Limb (tissue), 2 donors: Measurements from ENCODE around the gene MEF2A.

Experiments used
- DNase-seq, 2 donors: peaks; one replicate each; pipeline ENCODE4 v3.0.0-alpha.2; 2016; ENCODE audit errors: extremely low spot score in 2 of 2

MEF2A gene

DNA sequence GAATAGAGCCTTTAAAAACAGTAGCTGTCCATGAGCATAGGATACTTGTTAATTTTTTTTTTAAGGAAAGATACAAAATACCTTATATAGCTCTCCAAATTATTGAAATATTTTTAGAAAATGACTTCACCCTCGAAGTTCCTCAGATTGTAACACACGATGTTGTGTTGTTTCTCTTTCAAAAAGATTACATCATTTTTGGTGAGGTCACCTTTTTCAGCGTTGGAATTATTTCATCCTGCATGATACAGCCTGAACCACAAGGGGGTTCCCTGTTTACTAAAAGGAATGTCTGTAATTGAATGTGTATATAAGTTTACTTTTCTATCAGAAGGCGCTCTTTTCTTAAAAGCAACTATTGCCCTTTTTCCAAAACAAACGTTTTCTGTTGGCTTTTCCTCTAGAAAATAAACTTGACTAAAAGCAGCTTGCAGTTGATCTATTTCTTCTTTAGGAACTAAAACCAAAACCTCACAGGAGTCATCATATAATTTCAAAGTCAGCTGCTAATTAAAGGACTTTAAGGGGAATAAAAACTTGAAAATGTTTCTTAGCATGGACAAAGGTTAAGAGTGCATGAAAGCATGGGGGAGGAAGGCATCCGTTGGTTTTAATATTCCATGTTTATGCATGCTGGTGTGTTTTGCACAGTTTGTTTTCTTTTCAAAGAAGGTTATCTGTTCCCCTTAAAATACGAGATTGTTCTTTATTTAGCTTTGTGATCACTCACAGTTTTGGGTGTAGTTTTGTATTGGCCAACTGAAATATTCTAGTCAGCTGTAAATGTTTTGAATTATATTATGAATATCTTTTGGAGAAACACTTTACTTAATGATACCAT, 138.0 kb downstream of the MEF2A start:
- DNase-seq = peak in 1 of 2 donors; percentile 67

DNA sequence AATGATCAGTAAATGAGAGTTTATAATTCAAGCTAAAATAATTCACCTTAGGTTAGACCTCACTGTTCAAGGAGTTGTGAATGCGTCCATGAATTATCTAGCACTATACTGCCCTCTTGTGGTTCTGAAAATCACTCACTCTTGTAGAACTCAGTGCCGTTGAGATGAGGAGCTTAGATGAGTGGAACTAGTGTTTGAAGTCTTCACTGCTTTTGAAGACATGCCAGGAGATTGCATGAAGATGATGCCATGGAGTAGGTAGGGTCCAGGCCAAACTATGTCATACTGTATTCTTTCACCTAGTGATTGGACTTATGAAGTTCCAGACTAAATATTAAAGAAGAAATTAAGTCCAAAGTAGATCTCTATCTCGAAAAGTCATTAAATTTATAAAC, 138.7 kb downstream of the MEF2A start:
- DNase-seq = peak in 1 of 2 donors; percentile 90

DNA sequence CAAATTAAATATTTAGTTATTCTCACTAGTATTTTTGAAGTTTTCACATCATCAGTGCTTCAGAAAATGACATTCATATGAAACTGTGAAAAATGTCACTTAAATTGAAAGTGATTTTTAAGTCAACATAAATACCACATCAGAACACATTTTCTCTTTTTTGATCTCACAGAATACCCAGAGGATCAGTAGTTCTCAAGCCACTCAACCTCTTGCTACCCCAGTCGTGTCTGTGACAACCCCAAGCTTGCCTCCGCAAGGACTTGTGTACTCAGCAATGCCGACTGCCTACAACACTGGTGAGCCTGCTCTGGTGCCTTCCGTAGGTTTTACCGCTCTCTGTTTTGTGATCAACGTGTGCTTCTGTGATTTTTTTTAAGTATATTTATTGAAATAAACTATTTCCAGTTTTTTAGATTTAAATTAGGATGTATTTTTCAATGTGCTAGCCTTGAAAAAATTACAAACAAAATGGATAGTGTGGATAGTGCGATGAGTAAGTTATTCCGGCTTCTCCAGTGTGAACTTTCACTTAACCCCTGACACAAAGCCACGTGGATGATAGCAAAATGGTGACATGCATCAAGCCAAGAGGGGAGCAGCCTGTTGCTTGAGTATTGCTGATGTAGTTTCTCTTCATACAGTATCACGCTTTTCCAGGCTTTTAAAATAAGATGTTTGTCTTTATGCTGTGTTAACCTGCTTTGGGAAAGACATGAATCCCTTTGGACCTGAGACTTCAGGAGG, 140.9 kb downstream of the MEF2A start:
- DNase-seq = no peak

- peak in 1 of 2 donors; percentile 68 for DNase-seq
Measured at GRCh38 chr15:99707473-99708270, 141.9 kb downstream of the MEF2A start.

GRCh38 chr15:99708563-99708962, 142.8 kb downstream of the MEF2A start:
- no peak for DNase-seq

GRCh38 chr15:99709243-99709986, 143.6 kb downstream of the MEF2A start:
- no peak for DNase-seq

DNA sequence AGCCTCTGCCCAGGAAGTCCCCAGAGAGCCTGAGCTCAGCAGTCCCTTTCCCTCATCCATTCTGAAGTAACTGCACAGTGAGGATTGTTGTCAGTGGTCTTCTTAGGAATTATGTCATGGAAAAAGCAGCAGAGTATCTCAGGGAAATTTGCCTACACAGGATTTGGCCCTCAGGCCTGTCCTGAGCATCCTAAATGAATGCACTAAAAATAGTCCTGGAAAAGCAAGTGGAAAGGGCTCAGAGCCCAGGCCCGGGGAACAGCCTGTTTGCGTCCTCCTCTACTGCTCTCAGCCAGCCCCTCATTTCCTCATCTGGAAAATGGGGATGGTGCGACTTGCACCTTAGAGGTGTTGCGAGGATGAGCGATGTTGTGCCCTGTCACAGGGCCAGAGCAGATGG, 145.8 kb downstream of the MEF2A start:
- peak in 1 of 2 donors; percentile 19 for DNase-seq

- no peak for DNase-seq
Measured at GRCh38 chr15:99712415-99712814, 146.6 kb downstream of the MEF2A start.

GRCh38 chr15:99716540-99717095, 150.8 kb downstream of the MEF2A start:
- DNase-seq = no peak

DNA sequence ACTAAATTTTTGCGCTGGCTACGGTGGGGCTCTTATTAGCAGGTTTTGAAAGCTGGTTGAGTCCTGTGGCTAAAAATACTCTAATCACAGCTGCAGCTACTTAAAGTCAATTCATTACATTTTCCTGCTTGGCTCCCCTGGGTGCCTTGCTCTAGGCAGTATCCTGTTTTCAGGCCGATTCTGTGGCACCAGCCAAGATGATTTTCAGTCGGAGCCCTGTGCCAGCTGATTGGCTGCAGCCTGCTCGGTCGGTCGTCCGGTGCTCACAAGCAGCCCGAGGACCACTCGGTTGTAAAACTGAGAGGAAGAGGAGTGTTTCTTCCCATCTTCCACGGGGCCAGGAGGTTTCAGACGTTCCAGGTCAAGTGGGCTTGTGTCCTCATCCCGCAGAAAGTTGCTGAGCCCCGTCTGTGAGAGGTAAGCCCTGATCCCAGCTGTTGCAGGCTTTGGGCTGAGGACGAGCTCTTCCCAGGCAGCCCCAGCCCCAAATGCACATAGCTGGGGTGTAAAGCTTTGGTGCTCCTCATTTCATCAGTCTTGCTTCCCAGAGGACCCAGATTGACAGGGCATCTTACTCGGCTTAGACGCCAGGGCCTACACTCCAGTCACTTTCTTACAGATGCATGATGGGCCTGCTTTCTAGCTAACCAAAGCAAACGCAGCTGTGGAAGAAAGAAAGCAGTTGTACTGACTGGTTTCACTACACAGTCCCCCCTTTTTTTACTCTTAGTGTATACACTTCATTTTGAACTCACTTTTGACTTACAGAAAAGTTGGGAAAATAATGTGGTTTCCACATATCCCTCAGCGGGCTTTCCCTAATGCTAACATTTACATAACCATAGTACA, 151.6 kb downstream of the MEF2A start:
- DNase-seq = peak; percentile 59 to 74

DNA sequence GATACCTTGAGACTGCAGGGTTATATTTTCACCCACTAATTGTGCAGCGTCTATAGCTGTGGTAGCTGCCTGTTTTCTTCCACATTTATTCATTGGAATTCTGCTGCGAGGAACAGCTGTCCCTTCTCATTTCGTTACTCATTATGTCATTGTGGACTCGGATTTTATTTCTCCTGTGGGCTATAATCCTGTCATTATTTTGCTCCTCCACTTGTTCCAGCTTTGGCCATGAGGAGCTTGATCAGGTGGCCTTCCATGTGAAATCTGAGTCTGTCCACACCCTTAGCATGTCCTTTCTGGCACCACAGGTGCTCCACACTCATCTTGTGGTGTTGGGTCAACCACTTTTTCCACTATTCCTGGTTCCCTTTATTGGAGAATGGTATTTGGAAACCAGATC, 152.6 kb downstream of the MEF2A start:
- DNase-seq = peak in 1 of 2 donors; percentile 16

- DNase-seq = no peak
Measured at GRCh38 chr15:99719096-99719541, 153.3 kb downstream of the MEF2A start.

DNA sequence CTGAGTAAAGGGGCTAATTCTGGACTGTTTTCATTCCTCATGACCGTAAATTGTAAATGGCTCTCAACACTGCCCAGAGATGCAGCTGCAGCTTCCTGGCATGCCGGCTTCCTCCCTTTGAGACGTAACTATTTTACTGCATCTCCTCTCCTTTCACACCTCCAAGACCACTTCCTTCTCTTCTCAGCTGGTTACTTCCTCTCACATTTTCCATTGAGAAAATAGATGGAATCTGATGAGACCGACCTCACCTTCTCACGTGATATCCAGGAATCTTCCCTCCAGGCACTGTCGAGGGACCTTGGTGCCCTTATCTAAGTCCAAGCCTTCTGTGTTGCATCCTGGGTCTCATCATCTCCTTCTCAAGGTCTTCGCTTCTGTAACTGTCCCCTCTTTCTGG, 154.7 kb downstream of the MEF2A start:
- no peak for DNase-seq

DNA sequence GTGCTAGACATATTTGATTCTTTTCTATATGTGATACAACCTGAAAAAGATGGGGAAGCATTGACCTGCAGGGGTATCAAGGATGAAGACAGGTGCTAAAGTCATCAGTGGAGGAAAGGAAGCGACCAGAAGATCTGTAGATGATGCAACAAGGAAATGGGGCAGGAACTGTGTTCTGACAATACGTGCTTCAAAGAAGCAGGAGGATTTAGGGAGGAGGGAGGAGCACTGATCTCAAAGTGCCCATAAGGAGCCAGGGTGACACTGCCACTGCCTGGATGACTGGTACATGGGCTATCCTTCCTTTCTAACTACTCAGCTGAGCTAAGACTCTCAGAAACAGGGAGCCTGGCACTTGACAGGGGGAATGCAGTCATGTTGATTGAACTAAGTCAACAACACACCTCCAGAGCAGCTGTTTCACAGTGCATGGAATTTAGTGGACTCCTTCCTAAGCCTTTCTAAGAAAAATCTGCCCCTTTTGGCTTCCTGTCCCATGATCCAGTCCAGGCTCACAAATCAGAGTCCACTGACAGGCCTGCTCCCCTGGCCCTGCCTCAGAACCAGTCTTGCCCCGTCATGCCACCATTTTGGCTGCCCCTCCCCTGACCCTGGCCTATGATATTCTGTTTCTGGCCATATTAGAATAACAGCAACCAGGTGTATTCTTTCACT, 155.5 kb downstream of the MEF2A start:
- DNase-seq = no peak

DNA sequence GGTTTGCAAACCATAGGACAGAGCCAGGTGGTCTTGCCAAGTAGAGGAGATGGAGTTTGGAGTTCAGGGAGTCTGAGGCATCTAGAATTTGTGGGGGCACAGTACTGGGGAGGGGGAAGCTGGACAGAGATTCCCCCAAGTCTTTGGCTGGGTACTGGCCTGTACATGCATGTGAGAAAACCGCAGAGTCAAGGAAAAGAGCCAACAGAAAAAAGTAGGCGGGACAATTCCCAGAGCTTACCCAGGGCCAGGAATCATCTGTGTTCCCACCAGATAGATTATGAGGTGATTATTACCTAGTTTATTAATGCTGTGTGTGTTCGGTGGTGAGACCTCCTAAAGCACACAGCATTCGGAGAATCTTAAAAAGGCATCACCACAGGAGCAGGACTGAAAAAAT, 156.1 kb downstream of the MEF2A start:
- DNase-seq = no peak

- no peak for DNase-seq
Measured at GRCh38 chr15:99722406-99722805, 156.6 kb downstream of the MEF2A start.

GRCh38 chr15:99726333-99726732, 160.5 kb downstream of the MEF2A start:
- DNase-seq = no peak

DNA sequence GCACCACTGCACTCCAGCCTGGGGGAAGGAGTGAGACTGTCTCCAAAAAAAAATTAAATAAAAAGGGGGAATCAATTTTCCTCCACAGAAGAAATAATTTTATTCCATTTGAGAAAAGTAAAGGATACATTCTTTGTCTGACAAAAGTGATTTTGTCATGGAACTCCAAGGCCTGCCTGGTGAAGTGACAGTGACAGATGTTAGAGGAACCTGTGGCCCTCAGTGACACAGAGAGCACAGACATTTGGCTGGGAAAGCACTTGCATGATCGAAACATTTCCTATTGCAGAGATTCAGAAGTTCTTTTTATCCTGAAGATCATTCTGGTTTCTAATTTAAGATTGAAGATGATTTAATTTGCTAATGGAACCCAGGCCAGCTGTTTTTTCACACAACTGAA, 161.5 kb downstream of the MEF2A start:
- DNase-seq = no peak

GRCh38 chr15:99727733-99728132, 161.9 kb downstream of the MEF2A start:
- DNase-seq = no peak
